ENCODE measurements around the gene AAGAB.

AAGAB gene

DNA sequence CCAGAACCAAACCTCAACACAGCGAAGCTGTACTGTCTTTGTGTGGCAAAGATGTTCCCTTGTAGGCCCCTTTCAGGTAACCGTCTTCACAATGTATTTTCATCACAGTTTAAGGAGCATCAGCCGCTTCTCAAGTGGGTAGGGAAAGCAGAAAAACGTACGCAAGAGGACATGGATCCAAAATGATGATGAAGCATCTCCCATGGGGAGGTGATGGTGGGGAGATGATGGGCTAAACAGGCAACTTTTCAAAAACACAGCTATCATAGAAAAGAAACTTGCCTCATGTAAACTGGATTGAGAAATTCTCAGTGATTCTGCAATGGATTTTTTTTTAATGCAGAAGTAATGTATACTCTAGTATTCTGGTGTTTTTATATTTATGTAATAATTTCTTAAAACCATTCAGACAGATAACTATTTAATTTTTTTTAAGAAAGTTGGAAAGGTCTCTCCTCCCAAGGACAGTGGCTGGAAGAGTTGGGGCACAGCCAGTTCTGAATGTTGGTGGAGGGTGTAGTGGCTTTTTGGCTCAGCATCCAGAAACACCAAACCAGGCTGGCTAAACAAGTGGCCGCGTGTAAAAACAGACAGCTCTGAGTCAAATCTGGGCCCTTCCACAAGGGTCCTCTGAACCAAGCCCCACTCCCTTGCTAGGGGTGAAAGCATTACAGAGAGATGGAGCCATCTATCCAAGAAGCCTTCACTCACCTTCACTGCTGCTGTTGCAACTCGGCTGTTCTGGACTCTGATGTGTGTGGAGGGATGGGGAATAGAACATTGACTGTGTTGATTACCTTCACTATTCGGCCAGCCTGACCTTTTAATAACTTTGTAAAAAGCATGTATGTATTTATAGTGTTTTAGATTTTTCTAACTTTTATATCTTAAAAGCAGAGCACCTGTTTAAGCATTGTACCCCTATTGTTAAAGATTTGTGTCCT is 60.0 kb downstream of the AAGAB start:
- H3K9me3 Mint-ChIP-seq = no peaks in the 10 kb centered on the region

DNA sequence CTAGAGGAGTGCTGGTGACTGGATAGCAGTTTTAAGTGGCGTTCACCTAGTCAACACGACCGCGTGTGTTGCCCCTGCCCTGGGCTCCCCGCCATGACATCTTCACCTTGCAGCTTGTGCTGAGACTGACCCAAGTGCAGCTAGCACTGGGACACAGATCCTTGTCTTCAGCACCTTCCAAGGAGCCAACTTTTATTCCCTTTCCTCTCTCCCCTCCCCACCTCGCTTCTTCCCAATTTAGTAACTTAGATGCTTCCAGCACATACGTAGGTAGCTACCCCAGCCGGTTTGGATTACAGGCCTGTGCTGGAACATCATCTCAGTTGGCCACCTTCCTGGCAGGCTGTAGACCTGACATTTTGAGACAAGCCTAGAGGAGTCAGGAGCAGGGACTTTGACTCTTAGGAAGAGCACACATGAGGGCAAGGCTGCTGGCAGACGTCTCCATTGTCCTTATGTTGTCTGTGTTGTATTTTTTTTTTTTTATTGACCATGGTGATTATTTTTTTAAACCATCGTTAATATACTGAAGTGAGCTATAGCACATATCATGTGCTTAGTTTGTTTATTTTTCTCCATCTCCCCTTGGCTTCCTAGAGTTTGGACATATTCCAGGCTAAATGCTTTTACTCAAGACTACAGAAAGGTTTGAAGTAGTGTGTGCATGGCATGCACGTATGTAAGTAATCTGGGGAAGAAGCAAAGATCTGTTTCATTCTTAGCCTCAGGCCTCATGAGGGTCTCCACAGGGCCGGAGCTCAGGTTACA is 61.1 kb downstream of the AAGAB start:
- H3K4me3 Mint-ChIP-seq = no peak overlapping the region
- H3K27ac Mint-ChIP-seq = peak overlapping the region; percentile 68
- H3K27me3 Mint-ChIP-seq = no peaks in the 10 kb centered on the region
- DNase-seq (no peak), ATAC-seq (replicated peaks) (no peak)
- H3K9me3 Mint-ChIP-seq = no peaks in the 10 kb centered on the region
- peaks cover 17 to 20% of the 10 kb centered on the region in 2 donors for H3K4me1 Mint-ChIP-seq
- H3K36me3 Mint-ChIP-seq = peaks cover 53 to 75% of the 10 kb centered on the region in 2 donors

More for the DNA sequence above, 60.0 kb downstream of the AAGAB start:
- H3K4me3 Mint-ChIP-seq = no peak overlapping the region
- peaks cover 46 to 69% of the 10 kb centered on the region in 2 donors for H3K36me3 Mint-ChIP-seq
- peak overlapping the region; percentile 38 for H3K27ac Mint-ChIP-seq
- no peaks in the 10 kb centered on the region for H3K27me3 Mint-ChIP-seq
- no peak for ATAC-seq (replicated peaks)
- DNase-seq = no peak
- peaks cover 18 to 24% of the 10 kb centered on the region in 2 donors for H3K4me1 Mint-ChIP-seq

GRCh38 chr15:67192185-67192820 is 62.2 kb downstream of the AAGAB start:
- no peak for DNase-seq
- Mint-ChIP-seq H3K27ac (peak overlapping the region; percentile 76), H3K4me1 (peaks cover 10 to 11% of the 10 kb centered on the region in 2 donors), H3K4me3 (no peak overlapping the region), H3K9me3 (no peaks in the 10 kb centered on the region), H3K36me3 (peaks cover 47 to 74% of the 10 kb centered on the region in 2 donors), H3K27me3 (no peaks in the 10 kb centered on the region)
- no peak for ATAC-seq (replicated peaks)

DNA sequence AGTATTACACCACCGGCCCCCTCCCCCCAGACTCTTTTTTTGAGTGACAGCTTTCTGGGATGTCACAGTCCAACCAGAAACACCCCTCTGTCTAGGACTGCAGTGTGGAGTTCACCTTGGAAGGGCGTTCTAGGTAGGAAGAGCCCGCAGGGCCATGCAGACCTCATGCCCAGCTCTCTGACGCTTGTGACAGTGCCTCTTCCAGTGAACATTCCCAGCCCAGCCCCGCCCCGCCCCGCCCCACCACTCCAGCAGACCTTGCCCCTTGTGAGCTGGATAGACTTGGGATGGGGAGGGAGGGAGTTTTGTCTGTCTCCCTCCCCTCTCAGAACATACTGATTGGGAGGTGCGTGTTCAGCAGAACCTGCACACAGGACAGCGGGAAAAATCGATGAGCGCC is 63.6 kb downstream of the AAGAB start:
- Mint-ChIP-seq H3K27ac (peak overlapping the region; percentile 81), H3K27me3 (no peaks in the 10 kb centered on the region), H3K36me3 (peaks cover 44 to 76% of the 10 kb centered on the region in 2 donors), H3K4me3 (no peak overlapping the region), H3K9me3 (no peaks in the 10 kb centered on the region), H3K4me1 (peaks cover 6 to 10% of the 10 kb centered on the region in 2 donors)
- no peak for ATAC-seq (replicated peaks)
- DNase-seq = no peak

DNA sequence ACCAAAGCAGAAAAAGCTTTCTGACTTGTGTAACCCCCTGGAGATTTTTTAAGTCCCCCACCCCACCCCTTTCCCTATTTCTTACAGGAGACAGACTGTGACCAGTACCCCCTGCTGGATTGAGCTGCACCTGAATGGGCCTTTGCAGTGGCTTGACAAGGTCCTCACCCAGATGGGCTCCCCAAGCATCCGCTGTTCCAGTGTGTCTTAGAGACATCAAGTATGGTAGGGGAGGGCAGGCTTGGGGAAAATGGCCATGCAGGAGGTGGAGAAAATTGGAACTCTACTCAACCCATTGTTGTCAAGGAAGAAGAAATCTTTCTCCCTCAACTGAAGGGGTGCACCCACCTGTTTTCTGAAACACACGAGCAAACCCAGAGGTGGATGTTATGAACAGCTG is 64.1 kb downstream of the AAGAB start:
- H3K9me3 Mint-ChIP-seq = no peaks in the 10 kb centered on the region
- H3K27me3 Mint-ChIP-seq = no peaks in the 10 kb centered on the region
- H3K36me3 Mint-ChIP-seq = peaks cover 43 to 76% of the 10 kb centered on the region in 2 donors
- no peak overlapping the region for H3K27ac Mint-ChIP-seq
- H3K4me1 Mint-ChIP-seq = peaks cover 11 to 15% of the 10 kb centered on the region in 2 donors
- ATAC-seq (replicated peaks) (no peak), DNase-seq (no peak)
- H3K4me3 Mint-ChIP-seq = no peak overlapping the region

GRCh38 chr15:67189326-67190051 is 65.0 kb downstream of the AAGAB start:
- Mint-ChIP-seq H3K4me1 (peaks cover 15 to 23% of the 10 kb centered on the region in 2 donors), H3K36me3 (peaks cover 45 to 80% of the 10 kb centered on the region in 2 donors), H3K27ac (peak overlapping the region; percentile 33), H3K9me3 (no peaks in the 10 kb centered on the region), H3K4me3 (no peak overlapping the region), H3K27me3 (no peaks in the 10 kb centered on the region)
- DNase-seq (no peak), ATAC-seq (replicated peaks) (no peak)

DNA sequence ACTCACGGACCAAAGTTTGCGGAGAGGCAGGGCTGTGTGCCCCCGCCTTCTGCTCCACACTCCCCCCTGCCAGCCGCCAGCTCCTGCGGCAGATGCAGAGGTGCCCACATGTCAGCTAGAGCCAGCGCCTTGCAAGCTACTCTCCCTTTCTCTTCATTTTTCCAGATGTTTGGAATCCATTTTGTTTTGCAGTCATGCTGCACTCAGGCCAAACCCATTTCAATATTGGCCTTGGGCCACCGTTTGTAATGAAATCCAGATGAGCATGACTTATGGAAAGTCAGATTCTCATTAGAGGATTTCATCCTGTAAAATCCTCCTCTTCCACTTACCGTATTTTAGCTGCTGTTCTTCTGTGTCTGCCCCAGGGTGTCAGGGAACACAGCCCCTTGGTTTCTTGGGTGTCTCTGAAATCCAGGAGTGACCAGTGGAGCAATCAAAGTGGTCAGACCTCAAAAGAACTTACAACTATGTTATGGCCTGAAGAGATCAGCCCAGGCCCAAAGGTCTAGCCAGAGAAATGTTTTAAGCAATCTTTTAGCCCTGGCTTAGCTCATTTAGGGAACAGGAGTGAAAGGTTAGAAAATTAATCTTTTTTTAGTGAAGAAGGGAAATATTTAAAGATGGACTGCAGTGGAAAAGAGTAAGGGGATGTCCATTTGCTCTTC is 65.8 kb downstream of the AAGAB start:
- ATAC-seq (replicated peaks) (no peak), DNase-seq (no peak)
- Mint-ChIP-seq H3K36me3 (peaks cover 43 to 80% of the 10 kb centered on the region in 2 donors), H3K4me1 (peaks cover 13 to 25% of the 10 kb centered on the region in 2 donors), H3K9me3 (no peaks in the 10 kb centered on the region), H3K27me3 (no peaks in the 10 kb centered on the region), H3K4me3 (no peak overlapping the region), H3K27ac (peak overlapping the region; percentile 33)

DNA sequence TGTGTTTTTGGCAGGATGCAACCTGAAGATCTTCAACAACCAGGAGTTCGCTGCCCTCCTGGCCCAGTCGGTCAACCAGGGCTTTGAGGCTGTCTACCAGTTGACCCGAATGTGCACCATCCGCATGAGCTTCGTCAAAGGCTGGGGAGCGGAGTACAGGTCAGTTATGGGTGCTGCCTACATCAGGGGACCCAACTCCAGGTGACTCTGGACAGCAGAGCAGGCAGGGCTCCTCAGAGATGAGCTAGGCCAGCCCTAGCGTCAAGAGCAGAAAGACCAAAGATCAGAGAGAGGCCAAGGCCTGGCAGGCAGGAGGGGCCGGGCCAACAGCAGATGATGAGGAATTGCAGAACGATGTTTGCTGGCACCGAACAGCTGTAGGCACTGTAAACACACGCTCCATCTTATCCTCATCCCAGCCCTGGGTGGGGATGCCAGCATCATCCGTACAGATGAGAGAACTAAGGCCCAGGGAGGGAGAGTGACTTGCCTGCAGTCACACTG is 67.1 kb downstream of the AAGAB start:
- H3K27ac Mint-ChIP-seq = no peak overlapping the region
- no peak for ATAC-seq (replicated peaks)
- H3K36me3 Mint-ChIP-seq = peaks cover 38 to 76% of the 10 kb centered on the region in 2 donors
- no peak overlapping the region for H3K4me3 Mint-ChIP-seq
- no peaks in the 10 kb centered on the region for H3K27me3 Mint-ChIP-seq
- peaks cover 13 to 25% of the 10 kb centered on the region in 2 donors for H3K4me1 Mint-ChIP-seq
- no peak for DNase-seq
- no peaks in the 10 kb centered on the region for H3K9me3 Mint-ChIP-seq

GRCh38 chr15:67186688-67187087 is 67.8 kb downstream of the AAGAB start:
- H3K4me1 Mint-ChIP-seq = peaks cover 13 to 25% of the 10 kb centered on the region in 2 donors
- H3K27ac Mint-ChIP-seq = peak overlapping the region; percentile 92
- no peaks in the 10 kb centered on the region for H3K27me3 Mint-ChIP-seq
- no peak overlapping the region for H3K4me3 Mint-ChIP-seq
- H3K9me3 Mint-ChIP-seq = no peaks in the 10 kb centered on the region
- peaks cover 40 to 77% of the 10 kb centered on the region in 2 donors for H3K36me3 Mint-ChIP-seq
- no peak for DNase-seq
- no peak for ATAC-seq (replicated peaks)

GRCh38 chr15:67186226-67186649 is 68.2 kb downstream of the AAGAB start:
- peaks cover 42 to 74% of the 10 kb centered on the region in 2 donors for H3K36me3 Mint-ChIP-seq
- peak overlapping the region; percentile 92 for H3K27ac Mint-ChIP-seq
- DNase-seq (no peak), ATAC-seq (replicated peaks) (peak; percentile 35 to 42)
- H3K4me1 Mint-ChIP-seq = peaks cover 13 to 25% of the 10 kb centered on the region in 2 donors
- H3K4me3 Mint-ChIP-seq = no peak overlapping the region
- no peaks in the 10 kb centered on the region for H3K27me3 Mint-ChIP-seq
- no peaks in the 10 kb centered on the region for H3K9me3 Mint-ChIP-seq

GRCh38 chr15:67185621-67186225 is 68.7 kb downstream of the AAGAB start:
- ATAC-seq (replicated peaks) (peak; percentile 96 to 97), DNase-seq (peak; percentile 65)
- H3K27ac Mint-ChIP-seq = peak overlapping the region; percentile 92
- peaks cover 39 to 69% of the 10 kb centered on the region in 2 donors for H3K36me3 Mint-ChIP-seq
- peaks cover 13 to 25% of the 10 kb centered on the region in 2 donors for H3K4me1 Mint-ChIP-seq
- H3K27me3 Mint-ChIP-seq = no peaks in the 10 kb centered on the region
- H3K4me3 Mint-ChIP-seq = no peak overlapping the region
- H3K9me3 Mint-ChIP-seq = no peaks in the 10 kb centered on the region

DNA sequence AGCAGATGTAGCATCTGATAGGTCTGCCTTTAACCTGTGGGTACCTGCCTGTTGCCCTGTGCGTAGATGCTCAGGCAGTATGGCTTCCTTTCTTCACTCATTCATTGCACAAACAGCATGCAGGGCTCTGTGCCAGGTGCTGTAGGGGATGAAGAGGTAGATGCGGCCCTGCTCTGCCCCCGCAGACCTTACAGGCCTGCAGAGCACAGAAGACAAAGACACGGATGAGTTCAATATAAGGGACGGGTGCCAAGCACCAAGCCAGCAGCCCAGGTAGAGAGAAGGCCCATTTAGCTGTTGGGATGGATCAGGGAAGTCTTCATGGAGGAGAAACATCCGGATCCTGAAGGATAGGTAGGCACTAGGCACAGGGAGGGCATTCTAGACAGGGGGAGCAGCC is 69.4 kb downstream of the AAGAB start:
- Mint-ChIP-seq H3K9me3 (no peaks in the 10 kb centered on the region), H3K36me3 (peaks cover 41 to 66% of the 10 kb centered on the region in 2 donors), H3K4me1 (peaks cover 13 to 27% of the 10 kb centered on the region in 2 donors), H3K27ac (peak overlapping the region; percentile 92), H3K27me3 (no peaks in the 10 kb centered on the region), H3K4me3 (no peak overlapping the region)
- DNase-seq = no peak
- ATAC-seq (replicated peaks) = no peak
